Vagina (tissue), 2 donors: ENCODE results near the gene LMO3. TPM values are rescaled to one million over a fixed set of nuclear protein-coding genes. Genes with fewer than 3 reads are reported as not detected.

Source experiments
- DNase-seq, 2 donors: peaks; one replicate each; pipeline ENCODE4 v3.0.0-alpha.2; 2017; ENCODE audit errors: extremely low spot score in 2 of 2
- H3K27ac ChIP-seq: fragments of 200-600 bp; sonication (generic); one replicate; pipeline ENCODE4 v1.5.1; 2019
- H3K27me3 ChIP-seq: fragments of 200-600 bp; sonication (generic); one replicate; pipeline ENCODE4 v1.5.1; 2019
- H3K36me3 ChIP-seq, 2 donors: fragments of 200-600 bp; sonication (generic); one replicate each; pipeline ENCODE4 v1.5.1; 2017 to 2019
- H3K4me1 ChIP-seq: fragments of 200-600 bp; sonication (generic); one replicate; pipeline ENCODE4 v1.5.1; 2019
- H3K4me3 ChIP-seq, 2 donors: fragments of 200-600 bp; sonication (generic); 1 replicate in 1 of 2; 2 replicates in 1 of 2; pipeline ENCODE4 v1.5.1; 2016 to 2019
- H3K9me3 ChIP-seq: fragments of 200-600 bp; sonication (generic); one replicate; pipeline ENCODE4 v1.5.1; 2019
- CTCF ChIP-seq, 3 experiments: fragments of 450-650 bp in 2 of 3; fragments of 200-600 bp in 1 of 3; sonication (generic) in 1 of 3; IDR thresholded peaks; one replicate each; pipeline ENCODE4 v1.5.1; 2017 to 2019; ENCODE audit warnings: antibody characterized with exemption in 3 of 3, mild to moderate bottlenecking in 2 of 3, moderate library complexity in 2 of 3
- POLR2A ChIP-seq, 2 donors: fragments of 450-650 bp; IDR thresholded peaks; one replicate each; pipeline ENCODE4 v1.6.1; 2017; ENCODE audit warnings: antibody characterized with exemption in 2 of 2, mild to moderate bottlenecking in 2 of 2, moderate library complexity in 2 of 2
- POLR2AphosphoS5 ChIP-seq, 2 donors: sonication (generic); formaldehyde crosslinking; IDR thresholded peaks; one replicate each; pipeline ENCODE4 v1.9.0; 2017; ENCODE audit warnings: antibody characterized with exemption in 2 of 2, mild to moderate bottlenecking in 2 of 2, low read depth in 1 of 2; ENCODE audit not compliant: insufficient read depth in 1 of 2
- intact Hi-C: fragments of 100-400 bp; cut with DNase I; formaldehyde crosslinking; loops from one replicate; pipeline ENCODE4 v1.15.1; 2023
- total RNA-seq: library from RNA; depleted of rRNA; stranded (reverse); fragments of >200 nt; gene quantifications from one replicate; pipeline ENCODE4 v1.2.3, GENCODE V29; 2016

Gene LMO3
- total RNA-seq, 1 donor from 2014 or later: 73.7 TPM

- TF ChIP-seq POLR2A (IDR thresholded peaks at IDR 0.05): no peak
- no peak for TF ChIP-seq CTCF (IDR thresholded peaks at IDR 0.05)
- H3K36me3 ChIP-seq: no peaks in the 10 kb centered on the region
- no peaks in the 10 kb centered on the region for H3K4me1 ChIP-seq
- H3K27me3 ChIP-seq: no peaks in the 10 kb centered on the region
- H3K4me3 ChIP-seq: no peak overlapping the region
- H3K27ac ChIP-seq: no peak overlapping the region
- intact Hi-C loops: no loop called here
- DNase-seq: no peak
- no peaks in the 10 kb centered on the region for H3K9me3 ChIP-seq
Measured at GRCh38 chr12:16562921-16563320, 43.0 kb downstream of the LMO3 start.

GRCh38 chr12:16562435-16562834, 43.5 kb downstream of the LMO3 start:
- H3K4me1 ChIP-seq: no peaks in the 10 kb centered on the region
- no peak overlapping the region for H3K27ac ChIP-seq

GRCh38 chr12:16560273-16560672, 45.7 kb downstream of the LMO3 start:
- Histone ChIP-seq H3K4me1 (no peaks in the 10 kb centered on the region), H3K27ac (no peak overlapping the region), H3K4me3 (no peak overlapping the region), H3K27me3 (no peaks in the 10 kb centered on the region), H3K36me3 (no peaks in the 10 kb centered on the region), H3K9me3 (no peaks in the 10 kb centered on the region)
- TF ChIP-seq POLR2AphosphoS5 (IDR thresholded peaks at IDR 0.05; ENCODE audit: insufficient read depth in 1 of 2, low read depth in 1 of 2) (no peak), CTCF (IDR thresholded peaks at IDR 0.05) (no peak), POLR2A (IDR thresholded peaks at IDR 0.05) (no peak)
- DNase-seq: no peak
- intact Hi-C loops: no loop called here

More at GRCh38 chr12:16562435-16562834, 43.5 kb downstream of the LMO3 start:
- no peaks in the 10 kb centered on the region for H3K27me3 ChIP-seq
- no peaks in the 10 kb centered on the region for H3K36me3 ChIP-seq
- no peaks in the 10 kb centered on the region for H3K9me3 ChIP-seq
- TF ChIP-seq POLR2AphosphoS5 (IDR thresholded peaks at IDR 0.05; ENCODE audit: insufficient read depth in 1 of 2, low read depth in 1 of 2): no peak
- no peak for TF ChIP-seq CTCF (IDR thresholded peaks at IDR 0.05)
- TF ChIP-seq POLR2A (IDR thresholded peaks at IDR 0.05): no peak
- intact Hi-C loops: no loop called here
- DNase-seq: no peak
- H3K4me3 ChIP-seq: no peak overlapping the region

GRCh38 chr12:16555630-16556029, 50.3 kb downstream of the LMO3 start:
- Histone ChIP-seq H3K27me3 (no peaks in the 10 kb centered on the region), H3K4me3 (no peak overlapping the region), H3K9me3 (no peaks in the 10 kb centered on the region), H3K4me1 (no peaks in the 10 kb centered on the region), H3K36me3 (no peaks in the 10 kb centered on the region), H3K27ac (no peak overlapping the region)
- DNase-seq: no peak
- intact Hi-C loops: no loop called here
- no peak for TF ChIP-seq CTCF (IDR thresholded peaks at IDR 0.05)
- TF ChIP-seq POLR2A (IDR thresholded peaks at IDR 0.05): no peak
- TF ChIP-seq POLR2AphosphoS5 (IDR thresholded peaks at IDR 0.05; ENCODE audit: insufficient read depth in 1 of 2, low read depth in 1 of 2): no peak

- H3K9me3 ChIP-seq: no peaks in the 10 kb centered on the region
- no peak overlapping the region for H3K4me3 ChIP-seq
- no peaks in the 10 kb centered on the region for H3K36me3 ChIP-seq
- no peaks in the 10 kb centered on the region for H3K27me3 ChIP-seq
- no peak for DNase-seq
- no peaks in the 10 kb centered on the region for H3K4me1 ChIP-seq
- no peak overlapping the region for H3K27ac ChIP-seq
- intact Hi-C loops: no loop called here
- no peak for TF ChIP-seq POLR2A (IDR thresholded peaks at IDR 0.05)
- TF ChIP-seq CTCF (IDR thresholded peaks at IDR 0.05): no peak
- no peak for TF ChIP-seq POLR2AphosphoS5 (IDR thresholded peaks at IDR 0.05; ENCODE audit: insufficient read depth in 1 of 2, low read depth in 1 of 2)
Measured at GRCh38 chr12:16553457-16553856, 52.5 kb downstream of the LMO3 start.
